HepG2 (cell line): ENCODE measurements around the gene COL26A1. TPM values are rescaled to one million over a fixed set of nuclear protein-coding genes. Genes with fewer than 3 reads are reported as not detected.

Experiments
- ATF6 ChIP-seq: sonication (generic); formaldehyde crosslinking; conservative IDR thresholded peaks from 2 replicates; pipeline ENCODE4 v1.4.0; 2020; ENCODE audit warnings: missing genetic modification reagents
- CBX1 ChIP-seq: IDR thresholded peaks from one replicate; pipeline ENCODE4 v1.6.1; 2016; ENCODE audit warnings: antibody characterized with exemption, low read depth
- ESRRA ChIP-seq: sonication (generic); formaldehyde crosslinking; IDR thresholded peaks from 2 replicates; pipeline ENCODE4 v1.5.1; 2020; ENCODE audit warnings: mild to moderate bottlenecking, low read depth, missing genetic modification reagents
- HBP1 ChIP-seq: IDR thresholded peaks from 2 replicates; pipeline ENCODE4 v1.6.1; 2016; ENCODE audit warnings: low read depth, control low read depth
- HINFP ChIP-seq: sonication (generic); formaldehyde crosslinking; IDR thresholded peaks from 2 replicates; pipeline ENCODE4 v1.4.0; 2020; ENCODE audit warnings: low read depth, mild to moderate bottlenecking, missing genetic modification reagents
- HNRNPH1 ChIP-seq: fragments of 200-400 bp; formaldehyde crosslinking; optimal IDR thresholded peaks from 2 replicates; pipeline ENCODE3; 2017; ENCODE audit warnings: mild to moderate bottlenecking, low read depth, low read length
- JUND ChIP-seq: sonication (generic); formaldehyde crosslinking; IDR thresholded peaks from 2 replicates; pipeline ENCODE4 v1.8.0; 2022; ENCODE audit warnings: mild to moderate bottlenecking, missing genetic modification reagents
- KDM4B ChIP-seq: sonication (generic); formaldehyde crosslinking; IDR thresholded peaks from 2 replicates; pipeline ENCODE4 v1.4.0; 2020; ENCODE audit warnings: missing genetic modification reagents
- MIER2 ChIP-seq: IDR thresholded peaks from 2 replicates; pipeline ENCODE4 v1.6.1; 2016; ENCODE audit warnings: missing biosample characterization, missing genetic modification reagents
- NCOR1 ChIP-seq: fragments of 200-600 bp; sonication (generic); IDR thresholded peaks from 2 replicates; pipeline ENCODE4 v1.7.0; 2017; ENCODE audit warnings: antibody characterized with exemption, low read length, borderline replicate concordance
- PHF5A ChIP-seq: IDR thresholded peaks from one replicate; pipeline ENCODE4 v1.6.1; 2018; ENCODE audit warnings: low read depth, missing genetic modification reagents; ENCODE audit not compliant: unreplicated experiment
- PRPF4 ChIP-seq: fragments of 200-400 bp; formaldehyde crosslinking; IDR thresholded peaks from 2 replicates; pipeline ENCODE4 v1.6.1; 2016; ENCODE audit warnings: low read length, low read depth; ENCODE audit not compliant: poor library complexity, severe bottlenecking
- RXRA ChIP-seq: sonication (generic); formaldehyde crosslinking; IDR thresholded peaks from 2 replicates; pipeline ENCODE4 v1.5.1; 2020; ENCODE audit warnings: missing genetic modification reagents
- SOX13 ChIP-seq, 3 experiments: fragments of 450-650 bp in 1 of 3; sonication (generic) in 1 of 3; formaldehyde crosslinking in 1 of 3; IDR thresholded peaks in 2 of 3; conservative IDR thresholded peaks in 1 of 3; 2 replicates each; pipeline versions ENCODE4 v1.5.0 to v1.6.1; 2016 to 2020; ENCODE audit warnings: antibody characterized with exemption in 1 of 3, mild to moderate bottlenecking in 1 of 3, missing compliant biosample characterization in 1 of 3, missing genetic modification reagents in 1 of 3, moderate library complexity in 1 of 3
- SPEN ChIP-seq: sonication (generic); formaldehyde crosslinking; IDR thresholded peaks from 2 replicates; pipeline ENCODE4 v1.5.1; 2020; ENCODE audit warnings: low read depth, mild to moderate bottlenecking, missing genetic modification reagents
- TAF15 ChIP-seq: fragments of 200-400 bp; formaldehyde crosslinking; IDR thresholded peaks from one replicate; pipeline ENCODE4 v1.6.1; 2018; ENCODE audit warnings: mild to moderate bottlenecking, low read depth, low read length; ENCODE audit not compliant: poor library complexity, severe bottlenecking
- TMF1 ChIP-seq: sonication (generic); formaldehyde crosslinking; IDR thresholded peaks from 2 replicates; pipeline ENCODE4 v1.8.1; 2022; ENCODE audit warnings: low read depth, missing genetic modification reagents
- ZC3H13 ChIP-seq: sonication (generic); formaldehyde crosslinking; IDR thresholded peaks from 2 replicates; pipeline ENCODE4 v1.8.1; 2023; ENCODE audit warnings: mild to moderate bottlenecking, missing genetic modification reagents, moderate library complexity
- ZFP36L2 ChIP-seq: sonication (generic); formaldehyde crosslinking; IDR thresholded peaks from 2 replicates; pipeline ENCODE4 v1.4.0; 2020; ENCODE audit warnings: missing genetic modification reagents
- ZNF460 ChIP-seq: sonication (generic); formaldehyde crosslinking; IDR thresholded peaks from 2 replicates; pipeline ENCODE4 v1.5.1; 2020; ENCODE audit warnings: missing genetic modification reagents, mild to moderate bottlenecking, borderline replicate concordance
- ZNF496 ChIP-seq: sonication (generic); formaldehyde crosslinking; IDR thresholded peaks from 2 replicates; pipeline ENCODE4 v1.8.1; 2023; ENCODE audit warnings: mild to moderate bottlenecking, moderate library complexity, missing genetic modification reagents; ENCODE audit not compliant: insufficient replicate concordance
- ZNF724P ChIP-seq: sonication (generic); formaldehyde crosslinking; IDR thresholded peaks from 2 replicates; pipeline ENCODE4 v1.8.0; 2022; ENCODE audit warnings: missing genetic modification reagents, borderline replicate concordance
- ZNF788 ChIP-seq: sonication (generic); formaldehyde crosslinking; IDR thresholded peaks from 2 replicates; pipeline ENCODE4 v1.5.0; 2020; ENCODE audit warnings: mild to moderate bottlenecking, missing genetic modification reagents, borderline replicate concordance
- ZNF790 ChIP-seq: sonication (generic); formaldehyde crosslinking; IDR thresholded peaks from 2 replicates; pipeline ENCODE4 v1.8.0; 2022; ENCODE audit warnings: missing genetic modification reagents, mild to moderate bottlenecking, borderline replicate concordance
- ZNF850 ChIP-seq: sonication (generic); formaldehyde crosslinking; conservative IDR thresholded peaks from 2 replicates; pipeline ENCODE4 v1.9.0; 2021; ENCODE audit warnings: mild to moderate bottlenecking, missing genetic modification reagents
- ZSCAN21 ChIP-seq: sonication (generic); formaldehyde crosslinking; IDR thresholded peaks from 2 replicates; pipeline ENCODE4 v1.8.0; 2022; ENCODE audit warnings: mild to moderate bottlenecking, missing genetic modification reagents, moderate library complexity, borderline replicate concordance
- polyA plus RNA-seq, 8 experiments: library from polyadenylated mRNA; depleted of rRNA in 3 of 8; stranded (reverse) in 7 of 8; unstranded in 1 of 8; fragments of >200 nt; fragmentation: Illumina TruSeq in 4 of 8; extraction: Trizol in 4 of 8; gene quantifications; 2 replicates each; pipeline versions ENCODE4 v1.2.1 to v1.2.3, GENCODE V29; 2011 to 2016; ENCODE audit warnings: low read depth in 4 of 8, missing spikeins in 1 of 8, mixed read lengths in 1 of 8; ENCODE audit not compliant: insufficient read depth in 1 of 8
- total RNA-seq, 5 experiments: library from RNA; depleted of rRNA; stranded (reverse); fragments of >200 nt; fragmentation: Illumina TruSeq; extraction: Trizol; gene quantifications; 2 replicates each; pipeline ENCODE4 v1.2.3, GENCODE V29; 2016; ENCODE audit warnings: low read depth in 1 of 5

COL26A1 gene
- total and polyA plus RNA-seq, 2 of the 13 experiments (the other 11 are each of a cell fraction or from before 2014, with no cell fraction given): 7.8 to 9.2 TPM

- no peak for TF ChIP-seq TAF15
- peak; percentile 76 for TF ChIP-seq PRPF4
- no peak for TF ChIP-seq HNRNPH1
- TF ChIP-seq NCOR1: peak; percentile 80; the same call in 1 of the 2 replicates
- TF ChIP-seq ATF6 (CRISPR knock-in tag): no peak
- TF ChIP-seq ZNF496 (CRISPR knock-in tag): no peak
- peak; percentile 96 for TF ChIP-seq RXRA (CRISPR knock-in tag)
- no peak for TF ChIP-seq PHF5A (CRISPR knock-in tag)
- no peak for TF ChIP-seq JUND (CRISPR knock-in tag)
- TF ChIP-seq ZNF790 (CRISPR knock-in tag): no peak
- TF ChIP-seq ZNF788: peak; percentile 92; the same call in 1 of the 2 replicates
- no peak for TF ChIP-seq ZNF850
- TF ChIP-seq ZNF460 (CRISPR knock-in tag): no peak
- TF ChIP-seq ZC3H13 (CRISPR knock-in tag): no peak
- TF ChIP-seq SOX13 (IDR thresholded peaks at IDR 0.05): no peak
- TF ChIP-seq SOX13 (CRISPR knock-in tag; conservative IDR thresholded peaks at IDR 0.05 in 1 of 2, IDR thresholded peaks at IDR 0.05 in 1 of 2): peak in 1 of 2 experiments; percentile 77; a peak in 2 of 4 replicates
- TF ChIP-seq ZSCAN21: no peak
- TF ChIP-seq ESRRA (CRISPR knock-in tag): peak; percentile 86
- peak; percentile 71; the same call in 1 of the 2 replicates for TF ChIP-seq SPEN
- no peak; the same call in 1 of the 2 replicates for TF ChIP-seq MIER2 (CRISPR knock-in tag)
- no peak for TF ChIP-seq HBP1
- TF ChIP-seq TMF1: no peak
- TF ChIP-seq CBX1: no peak
- peak; percentile 68; the same call in 1 of the 2 replicates for TF ChIP-seq ZNF724P (CRISPR knock-in tag)
- TF ChIP-seq HINFP (CRISPR knock-in tag): 0 out of 2 replicates have a peak, but pooled peaks have one; percentile 26
- no peak for TF ChIP-seq KDM4B (CRISPR knock-in tag)
- TF ChIP-seq ZFP36L2 (CRISPR knock-in tag): no peak
These were observed 28.2 kb downstream of the COL26A1 start (continued) for GRCh38 chr7:101390901-101391301.
